NCI-H2029 treated with DMSO at 0.1 percent for 48 hours (cell line): ENCODE results near the gene LRRTM4.

Source experiments
- DNase-seq: peaks from one replicate; lab custom pipeline; 2025; lab: John Stamatoyannopoulos, UW

LRRTM4 gene

GRCh38 chr2:77470096-77470495 lies 52.1 kb downstream of the LRRTM4 start:
- DNase-seq = no peak

- DNase-seq = no peak
Observed at GRCh38 chr2:77469106-77469505, 53.1 kb downstream of the LRRTM4 start.

GRCh38 chr2:77459840-77460239 lies 62.3 kb downstream of the LRRTM4 start:
- no peak for DNase-seq

- no peak for DNase-seq
Observed at GRCh38 chr2:77458216-77458615, 64.0 kb downstream of the LRRTM4 start.

GRCh38 chr2:77457665-77458064 lies 64.5 kb downstream of the LRRTM4 start:
- no peak for DNase-seq

- no peak for DNase-seq
Observed at GRCh38 chr2:77443076-77443475, 79.1 kb downstream of the LRRTM4 start.

GRCh38 chr2:77434880-77435279 lies 87.3 kb downstream of the LRRTM4 start:
- no peak for DNase-seq

- DNase-seq = no peak
Observed at GRCh38 chr2:77428946-77429345, 93.2 kb downstream of the LRRTM4 start.

GRCh38 chr2:77421971-77422370 lies 100.2 kb downstream of the LRRTM4 start:
- DNase-seq = no peak

GRCh38 chr2:77418537-77418936 lies 103.6 kb downstream of the LRRTM4 start:
- no peak for DNase-seq

GRCh38 chr2:77404189-77404588 lies 118.0 kb downstream of the LRRTM4 start:
- no peak for DNase-seq

GRCh38 chr2:77398970-77399600 lies 123.1 kb downstream of the LRRTM4 start:
- DNase-seq = no peak

- DNase-seq = no peak
Observed at GRCh38 chr2:77397763-77398162, 124.4 kb downstream of the LRRTM4 start.

- DNase-seq = no peak
Observed at GRCh38 chr2:77395011-77395410, 127.2 kb downstream of the LRRTM4 start.

- DNase-seq = no peak
Observed at GRCh38 chr2:77391119-77391518, 131.1 kb downstream of the LRRTM4 start.

GRCh38 chr2:77387324-77387723 lies 134.9 kb downstream of the LRRTM4 start:
- DNase-seq = no peak

GRCh38 chr2:77372636-77373035 lies 149.5 kb downstream of the LRRTM4 start:
- DNase-seq = no peak

- DNase-seq = no peak
Observed at GRCh38 chr2:77370511-77370910, 151.7 kb downstream of the LRRTM4 start.

- no peak for DNase-seq
Observed at GRCh38 chr2:77363277-77363676, 158.9 kb downstream of the LRRTM4 start.

GRCh38 chr2:77348821-77349220 lies 173.4 kb downstream of the LRRTM4 start:
- no peak for DNase-seq

- DNase-seq = no peak
Observed at GRCh38 chr2:77336013-77336412, 186.2 kb downstream of the LRRTM4 start.

GRCh38 chr2:77328134-77328931 lies 193.8 kb downstream of the LRRTM4 start:
- no peak for DNase-seq

- no peak for DNase-seq
Observed at GRCh38 chr2:77325395-77325794, 196.8 kb downstream of the LRRTM4 start.

- DNase-seq = no peak
Observed at GRCh38 chr2:77322431-77322830, 199.7 kb downstream of the LRRTM4 start.
